Measurements from ENCODE around the gene PITPNM3.

The PITPNM3 gene

DNA sequence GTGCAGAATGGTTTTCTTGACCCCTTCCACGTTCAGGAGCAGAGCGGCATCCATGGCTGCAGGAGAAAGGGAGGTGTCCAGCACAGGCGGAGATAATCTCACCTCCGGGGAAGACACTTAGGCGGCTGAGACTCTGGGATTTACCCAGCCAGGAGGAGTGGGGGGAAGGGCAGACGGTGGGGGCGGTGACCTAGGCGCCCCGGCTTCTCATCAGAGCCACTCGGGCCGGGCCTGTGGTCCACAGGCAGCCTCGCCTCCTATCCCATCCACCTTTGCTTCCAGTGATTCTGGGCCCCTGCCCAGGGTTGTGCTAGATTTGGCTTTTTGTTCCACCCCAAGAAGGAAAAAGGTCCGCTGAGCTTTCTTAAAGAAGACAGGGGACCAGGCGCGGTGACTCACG, 121.3 kb downstream of the PITPNM3 start, which contains the start of gene AIPL1:
Gene AIPL1 (minus strand): TSS at position 71 of the 400 bp plus-strand sequence. CDS start 17 bp downstream, at position 54.
- no peak for DNase-seq (ENCODE audit: low spot score)
- TF ChIP-seq, protein P1, sequence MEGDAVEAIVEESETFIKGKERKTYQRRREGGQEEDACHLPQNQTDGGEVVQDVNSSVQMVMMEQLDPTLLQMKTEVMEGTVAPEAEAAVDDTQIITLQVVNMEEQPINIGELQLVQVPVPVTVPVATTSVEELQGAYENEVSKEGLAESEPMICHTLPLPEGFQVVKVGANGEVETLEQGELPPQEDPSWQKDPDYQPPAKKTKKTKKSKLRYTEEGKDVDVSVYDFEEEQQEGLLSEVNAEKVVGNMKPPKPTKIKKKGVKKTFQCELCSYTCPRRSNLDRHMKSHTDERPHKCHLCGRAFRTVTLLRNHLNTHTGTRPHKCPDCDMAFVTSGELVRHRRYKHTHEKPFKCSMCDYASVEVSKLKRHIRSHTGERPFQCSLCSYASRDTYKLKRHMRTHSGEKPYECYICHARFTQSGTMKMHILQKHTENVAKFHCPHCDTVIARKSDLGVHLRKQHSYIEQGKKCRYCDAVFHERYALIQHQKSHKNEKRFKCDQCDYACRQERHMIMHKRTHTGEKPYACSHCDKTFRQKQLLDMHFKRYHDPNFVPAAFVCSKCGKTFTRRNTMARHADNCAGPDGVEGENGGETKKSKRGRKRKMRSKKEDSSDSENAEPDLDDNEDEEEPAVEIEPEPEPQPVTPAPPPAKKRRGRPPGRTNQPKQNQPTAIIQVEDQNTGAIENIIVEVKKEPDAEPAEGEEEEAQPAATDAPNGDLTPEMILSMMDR (IDR thresholded peaks at IDR 0.05; ENCODE audit: borderline replicate concordance, control extremely low read depth, extremely low read depth, insufficient read depth, missing control alignments): no peak
- in situ Hi-C loops (cut with MboI; ENCODE audit: low sequenced_read_pairs, unreplicated experiment): no loop called here

DNA sequence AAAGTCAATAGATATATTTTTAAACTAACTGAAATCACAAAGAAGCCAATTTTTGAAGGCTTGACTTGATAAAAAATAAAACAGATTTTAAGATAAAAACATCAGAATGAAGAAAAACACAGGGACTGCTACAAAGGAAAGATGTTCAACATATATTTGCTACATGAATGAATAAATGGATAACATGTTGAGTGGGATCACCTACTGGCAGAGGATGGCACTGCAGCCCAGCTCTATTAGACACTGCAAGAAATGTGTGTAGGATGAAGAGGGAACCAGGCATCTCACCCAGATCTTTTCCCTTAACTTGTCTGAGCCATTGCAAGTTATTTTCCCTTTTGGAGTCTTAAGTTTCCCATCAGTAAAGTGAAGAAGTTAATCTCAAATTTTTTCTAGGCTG, 125.6 kb downstream of the PITPNM3 start:
- DNase-seq (ENCODE audit: low spot score): no peak
- TF ChIP-seq, protein P1 (IDR thresholded peaks at IDR 0.05; ENCODE audit: borderline replicate concordance, control extremely low read depth, extremely low read depth, insufficient read depth, missing control alignments): no peak
- in situ Hi-C loops (cut with MboI; ENCODE audit: low sequenced_read_pairs, unreplicated experiment): no loop called here

DNA sequence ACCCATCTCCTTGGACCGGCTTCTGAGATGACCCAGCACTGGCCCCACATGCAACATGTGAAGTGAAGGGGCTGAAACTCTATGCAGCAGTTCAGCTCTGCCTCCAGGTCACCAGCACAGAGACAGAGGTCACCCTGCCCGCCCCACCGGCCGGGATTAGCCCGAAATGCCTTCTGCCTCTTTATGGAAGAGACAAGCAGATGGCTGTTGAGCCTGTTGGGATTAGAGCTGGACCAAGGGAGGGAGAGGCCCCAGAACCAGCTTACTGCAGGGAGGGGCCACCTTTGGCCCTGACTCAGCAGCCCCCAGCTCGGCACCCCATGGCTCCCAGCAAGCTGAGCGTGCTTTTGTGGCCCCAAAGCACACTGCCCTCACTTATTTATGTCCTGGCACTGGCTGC, 127.1 kb downstream of the PITPNM3 start:
- DNase-seq (ENCODE audit: low spot score): no peak

DNA sequence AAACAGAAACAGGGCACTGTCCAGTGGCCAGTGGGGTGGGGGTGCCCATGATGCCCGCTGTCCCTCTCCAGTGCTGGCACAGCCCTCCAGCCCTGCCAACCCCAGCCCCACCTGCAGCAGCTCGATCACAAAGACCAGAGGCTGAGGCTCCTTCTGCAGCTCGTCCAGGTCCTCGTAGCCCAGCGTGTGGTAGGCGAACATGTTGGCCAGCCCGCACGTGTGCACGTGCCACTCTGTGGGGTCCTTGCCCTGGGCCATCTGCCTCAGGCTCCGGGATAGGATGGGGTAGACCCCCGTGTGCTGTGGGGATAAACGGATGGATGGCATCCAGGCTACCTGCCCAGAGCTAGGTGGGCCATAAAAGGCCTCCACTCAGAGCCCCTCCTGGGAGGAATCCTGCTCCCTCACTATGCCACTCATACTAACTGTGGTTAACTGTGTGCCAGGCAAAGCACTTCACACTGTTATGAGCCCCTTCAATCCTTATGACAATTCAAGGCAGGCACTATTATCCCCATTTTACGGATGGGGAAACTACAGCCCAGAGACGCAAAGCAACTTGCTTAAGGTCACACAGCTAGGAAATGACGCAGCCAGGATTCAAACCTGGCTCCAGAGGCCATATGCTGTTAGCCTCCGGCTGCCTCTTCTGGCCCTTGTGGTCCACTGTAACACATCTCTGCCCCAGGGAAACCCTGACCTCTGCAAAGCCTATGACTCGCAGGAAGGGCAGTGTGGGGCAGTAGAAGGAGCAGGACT, 128.0 kb downstream of the PITPNM3 start:
- TF ChIP-seq, protein P1 (IDR thresholded peaks at IDR 0.05; ENCODE audit: borderline replicate concordance, control extremely low read depth, extremely low read depth, insufficient read depth, missing control alignments): no peak
- in situ Hi-C loops (cut with MboI; ENCODE audit: low sequenced_read_pairs, unreplicated experiment): loop anchor here (10.0 kb wide), 1 partner anchor 834 kb away; no protein-coding TSS in a partner anchor
- DNase-seq (ENCODE audit: low spot score): no peak

More for the DNA sequence above, 127.1 kb downstream of the PITPNM3 start:
- in situ Hi-C loops (cut with MboI; ENCODE audit: low sequenced_read_pairs, unreplicated experiment): loop anchor here (10.0 kb wide), 1 partner anchor 834 kb away; no protein-coding TSS in a partner anchor
- TF ChIP-seq, protein P1 (IDR thresholded peaks at IDR 0.05; ENCODE audit: borderline replicate concordance, control extremely low read depth, extremely low read depth, insufficient read depth, missing control alignments): no peak

DNA sequence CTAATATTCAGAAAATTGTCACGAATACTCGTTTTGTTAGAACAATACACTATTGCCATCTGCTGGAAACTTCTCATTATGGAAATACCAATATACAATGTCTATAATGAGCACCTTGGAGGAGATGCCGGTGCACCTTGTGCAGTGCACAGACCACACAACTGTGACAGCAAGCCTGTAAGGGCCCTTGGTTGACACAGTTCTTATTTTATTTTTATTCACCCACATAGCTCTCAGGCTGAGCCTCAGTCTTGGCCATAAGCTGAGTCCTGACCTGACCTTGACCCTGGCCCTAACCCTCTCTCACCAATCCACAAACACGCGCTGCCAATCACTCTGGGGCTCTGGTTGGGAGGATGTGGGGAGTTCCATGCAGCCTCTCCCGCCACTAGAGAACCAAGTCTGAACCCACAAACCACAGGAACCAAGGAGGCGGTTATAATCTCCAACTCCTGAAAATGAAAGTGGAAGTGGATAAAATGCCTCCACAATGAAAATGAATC, 129.0 kb downstream of the PITPNM3 start:
- in situ Hi-C loops (cut with MboI; ENCODE audit: low sequenced_read_pairs, unreplicated experiment): loop anchor here (10.0 kb wide), 1 partner anchor 833 kb away; no protein-coding TSS in a partner anchor
- DNase-seq (ENCODE audit: low spot score): peak; percentile 51
- TF ChIP-seq, protein P1 (IDR thresholded peaks at IDR 0.05; ENCODE audit: borderline replicate concordance, control extremely low read depth, extremely low read depth, insufficient read depth, missing control alignments): peak; percentile 10

DNA sequence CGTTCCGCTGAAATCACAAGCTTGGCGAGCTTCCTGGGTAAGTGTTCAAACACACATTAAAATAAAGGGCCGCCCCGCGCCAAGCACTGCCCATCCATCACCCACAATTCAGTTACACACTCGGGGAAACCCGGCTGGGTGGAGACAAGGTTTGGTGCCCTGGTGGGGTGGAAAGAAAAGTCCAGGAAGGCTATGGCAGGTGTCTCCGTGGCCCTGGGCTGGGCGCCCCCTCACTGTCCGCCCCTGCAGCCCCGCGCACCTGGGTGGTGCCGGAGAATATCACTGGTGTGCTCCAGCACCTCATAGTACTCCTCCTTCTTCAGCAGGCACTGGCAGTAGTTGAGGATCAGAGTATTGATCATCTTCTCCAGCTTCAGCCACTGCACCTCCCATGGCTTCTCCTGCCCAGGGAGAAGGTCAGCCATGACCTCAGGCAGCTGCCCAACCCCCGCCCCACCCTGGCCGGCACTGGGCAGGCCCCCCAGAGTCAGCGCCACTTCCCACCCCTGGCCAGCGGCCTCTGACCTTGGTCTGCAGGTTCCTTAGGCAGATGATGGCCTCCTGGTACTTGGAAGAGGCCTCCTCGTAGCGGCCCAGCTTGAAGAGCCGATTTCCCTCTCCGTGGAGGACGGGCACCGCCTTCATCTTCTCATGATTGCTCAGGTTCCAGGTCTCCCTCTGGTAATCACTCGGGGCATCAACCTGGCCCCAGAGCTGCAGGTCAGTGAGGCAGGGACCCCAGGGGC, 129.8 kb downstream of the PITPNM3 start:
- TF ChIP-seq, protein P1 (IDR thresholded peaks at IDR 0.05; ENCODE audit: borderline replicate concordance, control extremely low read depth, extremely low read depth, insufficient read depth, missing control alignments): no peak
- in situ Hi-C loops (cut with MboI; ENCODE audit: low sequenced_read_pairs, unreplicated experiment): loop anchor here (10.0 kb wide), 1 partner anchor 832 kb away; no protein-coding TSS in a partner anchor
- peak; percentile 28 for DNase-seq (ENCODE audit: low spot score)
